HEK293T (cell line): ENCODE measurements around the gene CEP164.

Experiments
- ARNT ChIP-seq: fragments of 450-650 bp; IDR thresholded peaks from 2 replicates; pipeline ENCODE4 v1.6.1; 2017; ENCODE audit warnings: mild to moderate bottlenecking
- FOXM1 ChIP-seq: fragments of 450-650 bp; IDR thresholded peaks from 2 replicates; pipeline ENCODE4 v1.6.1; 2017; ENCODE audit warnings: mild to moderate bottlenecking, borderline replicate concordance
- HDGF ChIP-seq: fragments of 450-650 bp; IDR thresholded peaks from 2 replicates; pipeline ENCODE4 v1.6.1; 2017; ENCODE audit warnings: antibody characterized with exemption, borderline replicate concordance
- NFRKB ChIP-seq: fragments of 450-650 bp; IDR thresholded peaks from 2 replicates; pipeline ENCODE4 v1.6.1; 2016; ENCODE audit warnings: mild to moderate bottlenecking, moderate library complexity
- PKNOX1 ChIP-seq: fragments of 450-650 bp; IDR thresholded peaks from 2 replicates; pipeline ENCODE4 v1.6.1; 2016
- SUZ12 ChIP-seq: fragments of 450-650 bp; IDR thresholded peaks from 2 replicates; pipeline ENCODE4 v1.6.1; 2016; ENCODE audit warnings: mild to moderate bottlenecking
- TARDBP ChIP-seq: fragments of 450-650 bp; IDR thresholded peaks from 2 replicates; pipeline ENCODE4 v1.6.1; 2016
- ZNF384 ChIP-seq: fragments of 450-650 bp; IDR thresholded peaks from 2 replicates; pipeline ENCODE4 v1.6.1; 2016

- TF ChIP-seq TARDBP = no peak
- TF ChIP-seq PKNOX1 = no peak
- no peak for TF ChIP-seq FOXM1
- no peak for TF ChIP-seq SUZ12
- no peak for TF ChIP-seq HDGF
- TF ChIP-seq ZNF384 = no peak
- no peak for TF ChIP-seq NFRKB
- TF ChIP-seq ARNT = no peak
Measured at GRCh38 chr11:117281159-117281558, 46.5 kb upstream of the CEP164 start.
